Testis (tissue), 2 donors: Measurements from ENCODE around the gene NSMF.

Source experiments
- POLR2A ChIP-seq: fragments of 450-650 bp; IDR thresholded peaks from one replicate; pipeline ENCODE4 v1.6.1; 2017; ENCODE audit warnings: antibody characterized with exemption, mild to moderate bottlenecking, moderate library complexity
- TF ChIP-seq, protein P1 (sequence below), 3 experiments: fragments of 450-650 bp in 2 of 3; fragments of 200-600 bp in 1 of 3; sonication (generic) in 1 of 3; IDR thresholded peaks; one replicate each; pipeline ENCODE4 v1.5.1; 2016 to 2019; ENCODE audit warnings: antibody characterized with exemption in 3 of 3, mild to moderate bottlenecking in 2 of 3, moderate library complexity in 1 of 3

- no peak for TF ChIP-seq POLR2A
- TF ChIP-seq, protein P1, sequence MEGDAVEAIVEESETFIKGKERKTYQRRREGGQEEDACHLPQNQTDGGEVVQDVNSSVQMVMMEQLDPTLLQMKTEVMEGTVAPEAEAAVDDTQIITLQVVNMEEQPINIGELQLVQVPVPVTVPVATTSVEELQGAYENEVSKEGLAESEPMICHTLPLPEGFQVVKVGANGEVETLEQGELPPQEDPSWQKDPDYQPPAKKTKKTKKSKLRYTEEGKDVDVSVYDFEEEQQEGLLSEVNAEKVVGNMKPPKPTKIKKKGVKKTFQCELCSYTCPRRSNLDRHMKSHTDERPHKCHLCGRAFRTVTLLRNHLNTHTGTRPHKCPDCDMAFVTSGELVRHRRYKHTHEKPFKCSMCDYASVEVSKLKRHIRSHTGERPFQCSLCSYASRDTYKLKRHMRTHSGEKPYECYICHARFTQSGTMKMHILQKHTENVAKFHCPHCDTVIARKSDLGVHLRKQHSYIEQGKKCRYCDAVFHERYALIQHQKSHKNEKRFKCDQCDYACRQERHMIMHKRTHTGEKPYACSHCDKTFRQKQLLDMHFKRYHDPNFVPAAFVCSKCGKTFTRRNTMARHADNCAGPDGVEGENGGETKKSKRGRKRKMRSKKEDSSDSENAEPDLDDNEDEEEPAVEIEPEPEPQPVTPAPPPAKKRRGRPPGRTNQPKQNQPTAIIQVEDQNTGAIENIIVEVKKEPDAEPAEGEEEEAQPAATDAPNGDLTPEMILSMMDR (IDR thresholded peaks at IDR 0.05): no peak
Measured at GRCh38 chr9:137465720-137466388, 6.7 kb upstream of the NSMF start.
